ENCODE data around the gene THOC6.

The THOC6 gene

GRCh38 chr16:3038896-3039295 lies 15.1 kb downstream of the THOC6 start:
- no peak for DNase-seq
- Mint-ChIP-seq H3K27ac (no peak overlapping the region), H3K4me1 (no peaks in the 10 kb centered on the region), H3K9me3 (no peaks in the 10 kb centered on the region), H3K4me3 (no peak overlapping the region), H3K27me3 (ENCODE audit: low read depth, poor library complexity) (peaks cover 85% of the 10 kb centered on the region), H3K36me3 (ENCODE audit: low read depth) (no peaks in the 10 kb centered on the region)
- no peak for TF ChIP-seq CTCF (IDR thresholded peaks at IDR 0.05)

GRCh38 chr16:3042376-3042775 lies 18.5 kb downstream of the THOC6 start:
- Mint-ChIP-seq H3K9me3 (peaks cover 10% of the 10 kb centered on the region), H3K36me3 (ENCODE audit: low read depth) (no peaks in the 10 kb centered on the region), H3K4me3 (no peak overlapping the region), H3K27ac (no peak overlapping the region), H3K27me3 (ENCODE audit: low read depth, poor library complexity) (peaks cover 91% of the 10 kb centered on the region), H3K4me1 (peaks cover 5% of the 10 kb centered on the region)
- no peak for TF ChIP-seq CTCF (IDR thresholded peaks at IDR 0.05)
- no peak for DNase-seq

- peak overlapping the region; percentile 74 for H3K4me3 Mint-ChIP-seq
- H3K36me3 Mint-ChIP-seq (ENCODE audit: low read depth) = no peaks in the 10 kb centered on the region
- TF ChIP-seq CTCF (IDR thresholded peaks at IDR 0.05) = no peak
- H3K27ac Mint-ChIP-seq = no peak overlapping the region
- peaks cover 10% of the 10 kb centered on the region for H3K9me3 Mint-ChIP-seq
- peaks cover 88% of the 10 kb centered on the region for H3K27me3 Mint-ChIP-seq (ENCODE audit: low read depth, poor library complexity)
- no peak for DNase-seq
- H3K4me1 Mint-ChIP-seq = peaks cover 5% of the 10 kb centered on the region
Observed at GRCh38 chr16:3044708-3045107, 20.9 kb downstream of the THOC6 start.

GRCh38 chr16:3045758-3046640 lies 22.2 kb downstream of the THOC6 start, which contains the start of gene MMP25:
TSS of gene MMP25 (plus strand) at chr16:3046561. CDS start at chr16:3046918, 357 bp downstream.
- DNase-seq = peak; percentile 56
- TF ChIP-seq CTCF (IDR thresholded peaks at IDR 0.05) = no peak
- Mint-ChIP-seq H3K27ac (no peak within 1 kb of the TSS), H3K4me3 (peak within 1 kb of the TSS; percentile 74), H3K27me3 (ENCODE audit: low read depth, poor library complexity) (peaks cover 87% of the 10 kb centered on the region), H3K36me3 (ENCODE audit: low read depth) (no peaks in the 10 kb centered on the region), H3K9me3 (peaks cover 10% of the 10 kb centered on the region), H3K4me1 (peaks cover 13% of the 10 kb centered on the region)

- peak overlapping the region; percentile 63 for H3K4me3 Mint-ChIP-seq
- H3K4me1 Mint-ChIP-seq = peaks cover 16% of the 10 kb centered on the region
- peak; percentile 46 for DNase-seq
- H3K36me3 Mint-ChIP-seq (ENCODE audit: low read depth) = no peaks in the 10 kb centered on the region
- H3K27ac Mint-ChIP-seq = no peak overlapping the region
- H3K9me3 Mint-ChIP-seq = peaks cover 10% of the 10 kb centered on the region
- TF ChIP-seq CTCF (IDR thresholded peaks at IDR 0.05) = no peak
- H3K27me3 Mint-ChIP-seq (ENCODE audit: low read depth, poor library complexity) = peaks cover 86% of the 10 kb centered on the region
Observed at GRCh38 chr16:3046641-3047386, 23.0 kb downstream of the THOC6 start.
